Heart left ventricle (tissue), 16 donors: ENCODE results near the gene SPTSSA. TPM values are rescaled to one million over a fixed set of nuclear protein-coding genes. Genes with fewer than 3 reads are reported as not detected.

Source experiments
- ATAC-seq, 4 donors: fragments of 200-7000 bp; cut with Tn5 transposase; one replicate each; pipeline ENCODE4 v1.9.1; 2020 to 2022; ENCODE audit warnings: moderate library complexity in 4 of 4, mild to moderate bottlenecking in 3 of 4, moderate number of reproducible peaks in 1 of 4
- DNase-seq, 5 donors: peaks; one replicate each; pipeline ENCODE4 v3.0.0-alpha.2; 2020
- H3K27ac ChIP-seq, 12 donors: fragments of 200-600 bp; sonication (generic) in 4 of 12; one replicate each; pipeline versions ENCODE4 v1.5.0 to v1.8.0; 2016 to 2022; ENCODE audit warnings: mild to moderate bottlenecking in 2 of 12
- H3K27me3 ChIP-seq, 9 donors: fragments of 200-600 bp; sonication (generic) in 2 of 9; one replicate each; pipeline versions ENCODE4 v1.5.1 to v1.8.0; 2016 to 2022; ENCODE audit warnings: mild to moderate bottlenecking in 3 of 9
- H3K36me3 ChIP-seq, 9 donors: fragments of 200-600 bp; sonication (generic) in 2 of 9; one replicate each; pipeline versions ENCODE4 v1.5.0 to v1.8.0; 2018 to 2022; ENCODE audit warnings: mild to moderate bottlenecking in 2 of 9
- H3K4me1 ChIP-seq, 12 donors: fragments of 200-600 bp; sonication (generic) in 4 of 12; one replicate each; pipeline versions ENCODE4 v1.5.0 to v1.8.0; 2016 to 2022; ENCODE audit warnings: mild to moderate bottlenecking in 3 of 12
- H3K4me3 ChIP-seq, 12 donors: fragments of 200-600 bp; sonication (generic) in 4 of 12; one replicate each; pipeline versions ENCODE4 v1.5.0 to v1.8.0; 2017 to 2022; ENCODE audit warnings: mild to moderate bottlenecking in 9 of 12, moderate library complexity in 4 of 12
- H3K9me3 ChIP-seq, 12 donors: fragments of 200-600 bp; sonication (generic) in 4 of 12; one replicate each; pipeline versions ENCODE4 v1.5.0 to v1.8.0; 2016 to 2022; ENCODE audit warnings: mild to moderate bottlenecking in 1 of 12
- CTCF ChIP-seq, 12 donors: fragments of 200-600 bp; sonication (generic) in 4 of 12; IDR thresholded peaks; one replicate each; pipeline versions ENCODE4 v1.5.0 to v1.8.0; 2018 to 2022; ENCODE audit warnings: antibody characterized with exemption in 12 of 12, mild to moderate bottlenecking in 5 of 12
- POLR2A ChIP-seq, 2 donors: fragments of 450-650 bp; IDR thresholded peaks; one replicate each; pipeline ENCODE4 v1.6.1; 2017; ENCODE audit warnings: antibody characterized with exemption in 2 of 2, mild to moderate bottlenecking in 2 of 2, moderate library complexity in 2 of 2
- WGBS, 4 donors: extraction: QIAGEN DNeasy Blood & Tissue Kit in 2 of 4; methylation state at CpG; one replicate each; pipeline versions ENCODE4 v1.1.5 to v1.1.7; 2013 to 2018; 5-methylcytosine and 5-hydroxymethylcytosine counted together
- intact Hi-C, 10 donors: fragments of 100-400 bp; cut with DNase I; formaldehyde crosslinking; loops; one replicate each; pipeline versions ENCODE4 v1.11.1 to v1.14.2; 2022
- polyA plus RNA-seq, 2 donors: library from polyadenylated mRNA; stranded (reverse); fragments of 200-250 nt; gene quantifications; one replicate each; pipeline ENCODE4 v1.2.3, GENCODE V29; 2013
- total RNA-seq, 9 donors: library from RNA; depleted of rRNA in 2 of 9; stranded (reverse); fragments of >200 nt in 2 of 9; fragmentation: NEBNext Ultra II Directional in 3 of 9; extraction: Animal tissue kit (Norgen Biotek cat#: 25700) in 3 of 9; gene quantifications; one replicate each; pipeline versions ENCODE4 v1.1.0 to v1.2.4, GENCODE V29; 2016 to 2023
- donor health status: ischemic (EF 13 %, LVEDD 7.1; RV severe dilation, severe dysfunction).
- donor health status: healthy with polysubstance abuse.
- donor health status: DM: no; HTN: yes; CAD: no.
- donor health status: DM: no; HTN: no; CAD: no.
- donor health status: ischemic (EF 25% LVEDD 6.9; RV normal size, moderate dysfunction).
- donor health status: ischemic (EF 25% LVEDD 5.7; RV mildly dilated, moderate dysfunction).
- donor health status: healthy.
- donor health status: DM: yes; HTN: yes; CAD: no.
- donor health status: ischemic (EF 35%, LVEDD 5.7; RV mildly dilated, moderate dysfunction).
- donor health status: nonischemic (EF 11% LVEDD 7.7; RV severe dilation, severe dysfunction).
- donor health status: DM: yes; HTN: yes; CAD: no.
- donor health status: PGD.
- donor health status: ischemic (EF 29% LVEDD 5.4; RV normal size, mild dysfunction).
- donor health status: nonischemic (EF 23%, LVEDD 6.1; RV moderate dilation, normal function).

Gene SPTSSA
- total and polyA plus RNA-seq, 11 donors = 8.3 to 24.9 (median 12.5) TPM

DNA sequence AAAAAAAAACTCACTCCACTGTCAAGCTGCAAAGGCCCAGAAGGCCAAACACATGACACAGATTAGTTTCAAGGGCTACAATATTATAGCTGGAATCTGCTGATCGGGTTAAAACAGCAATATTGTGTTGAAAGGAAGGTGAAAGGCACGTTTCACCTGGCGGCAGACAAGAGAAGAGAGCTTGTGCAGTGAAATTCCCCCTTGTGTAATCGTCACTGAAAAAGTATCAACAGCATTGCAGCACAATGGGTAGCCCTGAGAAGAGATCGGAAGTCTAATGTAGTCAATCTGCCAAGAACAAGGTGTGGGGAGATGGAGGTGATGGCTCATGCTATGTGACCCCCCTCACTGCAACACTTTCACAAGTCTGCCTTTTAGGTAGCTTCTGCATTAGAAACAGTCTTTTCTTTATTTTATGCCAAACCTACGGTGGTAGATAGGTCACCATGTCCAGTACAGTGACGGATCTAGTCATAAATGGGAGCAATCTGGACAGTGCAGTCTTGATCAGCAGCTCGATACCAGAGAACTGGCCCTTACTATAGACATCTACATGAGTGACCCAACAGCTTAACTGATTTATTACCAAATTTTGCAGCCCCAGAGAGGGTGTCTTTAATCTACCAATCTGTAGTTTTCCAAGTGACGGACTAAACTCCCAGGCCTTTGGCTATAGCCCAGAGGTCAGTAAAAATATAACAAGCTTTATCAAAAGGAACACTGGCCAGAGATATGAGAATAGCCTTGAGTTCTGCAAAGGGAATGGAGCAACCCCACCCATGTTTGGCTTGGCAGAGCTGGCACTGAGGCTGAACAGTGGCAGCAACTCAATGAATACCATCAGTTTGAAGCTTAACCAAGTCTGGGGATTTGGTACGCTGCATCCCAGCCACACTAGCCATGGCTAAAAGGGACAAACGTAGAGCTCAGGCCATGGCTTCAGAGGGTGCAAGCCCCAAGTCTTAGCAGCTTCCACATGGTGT is 35.4 kb downstream of the SPTSSA start:
- Histone ChIP-seq H3K36me3 (no peaks in the 10 kb centered on the region), H3K27me3 (no peaks in the 10 kb centered on the region), H3K27ac (no peak overlapping the region), H3K4me1 (no peaks in the 10 kb centered on the region), H3K4me3 (no peak overlapping the region), H3K9me3 (peaks cover 0 to 3% (median 0%) of the 10 kb centered on the region in 12 donors)
- no peak for TF ChIP-seq POLR2A (IDR thresholded peaks at IDR 0.05)
- no peak for TF ChIP-seq CTCF (IDR thresholded peaks at IDR 0.05)
- 81 to 86% (median 83%) methylated on average over 11 of the region's 11 CpGs for WGBS, 4 donors
- DNase-seq = no peak
- ATAC-seq = peak in 1 of 4 donors; percentile 68
- intact Hi-C loops = no loop called here

DNA sequence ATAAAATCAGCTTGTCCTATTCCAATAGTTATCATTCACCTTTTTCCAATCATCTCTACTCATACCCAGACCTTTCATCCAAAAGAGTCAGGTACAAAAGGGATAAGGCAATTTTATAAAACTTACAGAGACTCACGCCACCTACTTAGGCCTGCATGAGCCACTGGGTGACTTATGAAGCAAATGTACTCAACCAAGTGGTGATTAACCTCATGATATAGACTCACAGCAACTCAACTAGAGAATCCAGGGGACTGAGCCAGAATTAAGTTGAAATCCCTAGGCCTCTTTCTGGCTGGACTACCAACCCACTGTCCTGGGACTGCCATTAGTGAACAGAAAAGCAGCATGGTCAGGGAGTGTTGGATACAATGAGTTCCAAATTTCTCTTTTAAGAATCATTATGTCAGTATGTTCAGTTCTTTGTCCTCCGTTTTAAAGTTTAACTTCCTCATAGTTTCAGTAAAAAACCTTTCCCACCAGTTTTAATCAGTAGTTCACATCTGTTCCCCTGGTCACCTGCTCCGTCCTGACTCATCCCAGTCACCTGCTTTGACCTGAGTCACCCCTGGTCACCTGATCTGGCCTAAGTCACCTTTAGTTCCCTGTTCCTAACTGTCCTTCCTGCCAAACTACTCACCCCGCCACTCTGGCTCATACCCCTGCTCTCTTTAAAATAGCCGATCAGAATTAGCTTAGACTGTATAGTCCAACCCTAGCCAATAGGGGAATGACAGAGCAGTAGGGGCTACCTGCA is 36.8 kb downstream of the SPTSSA start:
- H3K27ac ChIP-seq = no peak overlapping the region
- H3K36me3 ChIP-seq = no peaks in the 10 kb centered on the region
- intact Hi-C loops = no loop called here
- 83 to 92% (median 85%) methylated on average over 5 of the region's 5 CpGs for WGBS, 4 donors
- DNase-seq (no peak), ATAC-seq (no peak)
- no peaks in the 10 kb centered on the region for H3K4me1 ChIP-seq
- peaks cover 0 to 15% (median 9%) of the 10 kb centered on the region in 12 donors for H3K9me3 ChIP-seq
- no peak overlapping the region for H3K4me3 ChIP-seq
- no peak for TF ChIP-seq POLR2A (IDR thresholded peaks at IDR 0.05)
- TF ChIP-seq CTCF (IDR thresholded peaks at IDR 0.05) = no peak
- no peaks in the 10 kb centered on the region for H3K27me3 ChIP-seq

DNA sequence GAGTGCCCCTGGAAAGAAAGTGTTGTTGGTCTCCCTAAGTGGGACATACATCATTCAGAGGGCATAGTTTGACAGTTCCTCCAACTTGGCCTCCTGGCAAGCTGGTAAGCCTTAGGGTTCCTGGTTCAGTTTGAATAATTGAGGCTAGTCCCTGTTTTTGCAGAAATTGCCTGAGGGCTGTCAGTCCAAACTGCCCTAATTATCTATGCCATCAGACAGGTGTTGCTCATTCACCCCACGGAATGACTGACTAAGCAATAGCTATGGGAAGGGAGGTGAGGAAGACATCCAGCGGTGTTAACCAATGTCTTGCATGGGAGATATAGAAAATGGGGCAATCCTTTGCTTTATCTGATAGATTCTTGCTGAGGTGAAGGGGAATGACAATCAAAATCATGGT is 37.6 kb downstream of the SPTSSA start:
- DNase-seq (no peak), ATAC-seq (no peak)
- no peak for TF ChIP-seq POLR2A (IDR thresholded peaks at IDR 0.05)
- TF ChIP-seq CTCF (IDR thresholded peaks at IDR 0.05) = no peak
- WGBS, 4 donors = 89 to 100% (median 94%) methylated on average over 2 of the region's 2 CpGs
- H3K27me3 ChIP-seq = no peaks in the 10 kb centered on the region
- no peaks in the 10 kb centered on the region for H3K4me1 ChIP-seq
- no peaks in the 10 kb centered on the region for H3K36me3 ChIP-seq
- peaks cover 0 to 23% (median 11%) of the 10 kb centered on the region in 12 donors for H3K9me3 ChIP-seq
- intact Hi-C loops = no loop called here
- no peak overlapping the region for H3K27ac ChIP-seq
- H3K4me3 ChIP-seq = no peak overlapping the region

GRCh38 chr14:34423445-34423844 is 38.6 kb downstream of the SPTSSA start:
- WGBS, 4 donors = 49 to 70% (median 64%) methylated on average over 2 of the region's 2 CpGs
- TF ChIP-seq POLR2A (IDR thresholded peaks at IDR 0.05) (no peak), CTCF (IDR thresholded peaks at IDR 0.05) (no peak)
- DNase-seq (no peak), ATAC-seq (no peak)
- Histone ChIP-seq H3K9me3 (peaks cover 0 to 25% (median 11%) of the 10 kb centered on the region in 12 donors), H3K4me1 (no peaks in the 10 kb centered on the region), H3K36me3 (no peaks in the 10 kb centered on the region), H3K4me3 (no peak overlapping the region), H3K27ac (no peak overlapping the region), H3K27me3 (no peaks in the 10 kb centered on the region)
- intact Hi-C loops = no loop called here
